Stimulated activated CD4-positive, alpha-beta T cell treated with anti-CD3 and anti-CD28 coated beads, Interleukin-2, amount 100 ng/mL, for 48 hours (primary cell): ENCODE results near the gene ANKEF1.
"Not testable (repeated sequence)": the region's sequence is repeated elsewhere in the genome, so short reads cannot be mapped to it uniquely, and the experiment has no call there.

ENCODE experiments used
- DNase-seq, 2 donors: peaks; one replicate each; pipeline ENCODE4 v3.0.0-alpha.2; 2020

Gene ANKEF1

GRCh38 chr20:10033905-10034650, 709 bp upstream of the ANKEF1 start:
- DNase-seq = no peak

- DNase-seq = not testable (repeated sequence)
Measured at GRCh38 chr20:10036321-10036720, 1.5 kb downstream of the ANKEF1 start.

GRCh38 chr20:10040070-10040975, 5.5 kb downstream of the ANKEF1 start:
- no peak for DNase-seq

GRCh38 chr20:10042086-10042485, 7.3 kb downstream of the ANKEF1 start:
- DNase-seq = no peak

- no peak for DNase-seq
Measured at GRCh38 chr20:10047427-10047826, 12.6 kb downstream of the ANKEF1 start.

GRCh38 chr20:10051185-10051584, 16.4 kb downstream of the ANKEF1 start:
- no peak for DNase-seq

GRCh38 chr20:10059006-10059405, 24.2 kb downstream of the ANKEF1 start:
- no peak for DNase-seq

GRCh38 chr20:10060226-10060625, 25.4 kb downstream of the ANKEF1 start:
- DNase-seq = no peak

GRCh38 chr20:10061641-10062040, 26.9 kb downstream of the ANKEF1 start:
- no peak for DNase-seq

- DNase-seq = no peak
Measured at GRCh38 chr20:10063482-10063881, 28.7 kb downstream of the ANKEF1 start.

GRCh38 chr20:10064611-10065010, 29.8 kb downstream of the ANKEF1 start:
- no peak for DNase-seq

GRCh38 chr20:10065154-10065833, 30.5 kb downstream of the ANKEF1 start:
- DNase-seq = no peak

- DNase-seq = no peak
Measured at GRCh38 chr20:10067321-10067720, 32.5 kb downstream of the ANKEF1 start.

- no peak for DNase-seq
Measured at GRCh38 chr20:10074513-10074912, 39.7 kb downstream of the ANKEF1 start.

- DNase-seq = no peak
Measured at GRCh38 chr20:10075606-10076005, 40.8 kb downstream of the ANKEF1 start.

- DNase-seq = no peak
Measured at GRCh38 chr20:10076126-10077080, 41.6 kb downstream of the ANKEF1 start.

GRCh38 chr20:10077081-10077471, 42.3 kb downstream of the ANKEF1 start:
- peak in 1 of 2 donors; percentile 1 for DNase-seq

GRCh38 chr20:10077886-10078285, 43.1 kb downstream of the ANKEF1 start:
- DNase-seq = no peak

- DNase-seq = no peak
Measured at GRCh38 chr20:10078403-10078802, 43.6 kb downstream of the ANKEF1 start.

- DNase-seq = no peak
Measured at GRCh38 chr20:10079964-10080363, 45.2 kb downstream of the ANKEF1 start.

- no peak for DNase-seq
Measured at GRCh38 chr20:10080574-10080973, 45.8 kb downstream of the ANKEF1 start.

GRCh38 chr20:10089871-10090587, 55.2 kb downstream of the ANKEF1 start:
- DNase-seq = no peak
